Stimulated activated CD8-positive, alpha-beta memory T cell treated with anti-CD3 and anti-CD28 coated beads, Interleukin-2, amount 100 ng/mL, for 1 hour (primary cell): ENCODE results near the gene SEC14L5.
"Not testable (repeated sequence)": the region's sequence is repeated elsewhere in the genome, so short reads cannot be mapped to it uniquely, and the experiment has no call there.

Experiments used
- DNase-seq, 2 donors: peaks; one replicate each; pipeline ENCODE4 v3.0.0-alpha.2; 2020; ENCODE audit warnings: low read depth in 2 of 2

Gene SEC14L5

DNA sequence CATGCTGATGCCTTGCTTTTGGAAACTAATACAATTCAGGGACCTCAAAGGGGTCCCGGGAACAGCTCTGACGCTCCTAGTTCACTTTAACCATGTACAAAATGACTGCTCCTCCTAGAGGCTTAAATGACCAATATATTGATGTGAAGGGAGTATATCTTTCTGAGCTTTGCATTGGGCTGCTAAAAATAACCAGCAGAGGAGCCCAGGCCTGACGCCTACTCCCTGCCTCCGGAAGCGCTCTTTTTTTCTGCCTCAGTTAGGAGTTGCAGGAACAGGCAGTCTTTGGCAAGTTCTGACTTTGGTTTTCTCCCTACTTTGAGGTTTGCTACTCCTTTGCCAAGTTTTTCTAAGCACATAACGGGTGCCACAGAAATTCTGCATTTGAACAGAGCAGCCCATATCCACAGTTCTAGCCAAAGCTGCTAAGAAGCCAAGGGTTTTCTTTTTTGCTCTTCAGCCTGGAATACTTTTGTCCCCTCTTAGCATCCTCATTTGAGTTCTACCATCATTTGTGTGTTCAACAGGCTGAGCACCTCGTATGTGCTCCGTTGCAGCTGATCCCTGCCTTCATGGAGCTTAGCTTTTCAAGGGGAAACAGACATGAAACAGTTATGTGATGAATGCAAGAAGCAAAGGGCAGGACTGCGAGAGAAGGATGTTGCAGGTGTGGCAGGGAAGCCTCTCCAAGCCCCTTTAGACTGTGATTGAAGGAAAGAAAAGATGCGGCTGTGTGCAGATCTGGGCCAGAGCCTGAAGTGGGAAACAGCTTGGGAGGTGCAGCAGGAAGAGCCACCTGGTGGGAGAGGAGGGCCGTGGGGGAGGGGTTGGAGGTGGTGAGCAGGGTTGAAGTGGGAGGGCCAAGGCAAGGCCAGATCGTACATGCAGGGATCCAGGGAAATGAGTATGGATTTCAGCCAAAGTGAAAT is 78.4 kb downstream of the SEC14L5 start:
- no peak for DNase-seq

DNA sequence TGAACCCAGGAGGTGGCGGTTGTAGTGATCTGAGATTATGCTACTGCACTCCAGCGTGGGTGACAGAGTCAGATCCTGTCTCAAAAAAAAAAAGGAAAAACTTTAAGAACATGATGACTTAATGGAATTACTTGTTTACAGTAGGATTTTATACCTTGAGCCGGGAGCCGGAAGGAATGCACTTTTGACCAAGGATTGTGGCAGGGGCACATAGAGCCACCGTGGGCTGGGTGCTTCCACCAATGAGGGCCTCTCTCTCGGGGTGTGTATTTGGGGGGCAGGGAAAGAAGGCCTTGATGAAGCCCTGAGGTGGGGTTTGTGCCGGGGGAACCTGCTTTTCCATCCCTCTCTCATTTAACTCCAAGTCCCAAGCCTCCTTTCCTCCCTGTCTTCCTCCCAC is 82.3 kb downstream of the SEC14L5 start:
- DNase-seq, result no peak

DNA sequence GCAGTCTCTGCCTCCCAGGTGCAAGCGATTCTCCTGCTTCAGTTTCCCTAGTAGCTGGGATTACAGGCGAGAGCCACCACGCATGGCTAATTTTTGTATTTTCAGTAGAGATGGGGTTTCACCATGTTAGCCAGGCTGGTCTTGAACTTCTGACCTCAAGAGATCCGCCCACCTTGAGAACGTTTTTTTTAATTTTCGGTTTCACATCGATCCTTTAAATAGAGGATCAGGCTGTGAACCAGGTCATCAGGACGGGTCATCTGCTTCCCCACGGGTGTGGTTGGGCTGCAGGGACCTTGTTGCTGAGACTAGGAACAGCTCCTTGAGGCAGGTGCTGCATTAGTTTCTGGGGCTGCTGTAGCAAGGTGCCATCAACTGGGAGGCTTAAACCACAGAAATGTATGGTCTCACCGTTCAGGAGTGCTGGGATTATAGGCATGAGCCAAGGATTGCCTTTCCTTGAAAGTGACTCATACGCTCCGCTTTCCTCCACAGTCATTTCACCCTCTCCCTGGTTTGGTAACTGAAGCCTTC is 83.5 kb downstream of the SEC14L5 start:
- DNase-seq, result no peak

DNA sequence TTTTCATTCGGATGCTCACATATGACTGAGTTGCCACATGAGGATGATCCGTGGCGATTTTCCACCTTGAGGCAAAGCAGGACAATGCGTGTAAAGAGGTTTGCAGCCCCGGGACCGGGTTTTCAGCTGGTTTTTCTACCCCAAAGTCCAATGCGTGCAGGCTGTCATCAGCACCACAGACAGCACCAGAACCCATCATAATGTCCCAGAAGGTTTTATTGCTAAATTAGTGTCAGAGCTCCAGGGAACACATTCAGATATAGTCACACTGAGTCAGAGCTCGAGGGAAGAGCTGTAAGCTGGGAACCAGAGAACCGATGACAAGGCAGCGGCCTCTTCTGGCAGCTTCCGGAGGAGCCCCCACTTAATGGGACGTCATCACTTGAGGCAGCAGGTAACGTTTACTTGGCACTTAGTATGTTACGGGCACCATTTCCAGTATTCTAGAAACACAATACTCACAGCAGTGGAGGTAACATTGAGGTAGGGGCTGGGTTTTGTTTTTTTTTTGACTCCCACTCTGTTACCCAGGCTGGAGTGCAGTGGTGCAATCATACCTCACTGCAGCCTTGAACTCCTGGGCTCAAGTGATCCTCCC is 84.5 kb downstream of the SEC14L5 start:
- DNase-seq, result no peak

DNA sequence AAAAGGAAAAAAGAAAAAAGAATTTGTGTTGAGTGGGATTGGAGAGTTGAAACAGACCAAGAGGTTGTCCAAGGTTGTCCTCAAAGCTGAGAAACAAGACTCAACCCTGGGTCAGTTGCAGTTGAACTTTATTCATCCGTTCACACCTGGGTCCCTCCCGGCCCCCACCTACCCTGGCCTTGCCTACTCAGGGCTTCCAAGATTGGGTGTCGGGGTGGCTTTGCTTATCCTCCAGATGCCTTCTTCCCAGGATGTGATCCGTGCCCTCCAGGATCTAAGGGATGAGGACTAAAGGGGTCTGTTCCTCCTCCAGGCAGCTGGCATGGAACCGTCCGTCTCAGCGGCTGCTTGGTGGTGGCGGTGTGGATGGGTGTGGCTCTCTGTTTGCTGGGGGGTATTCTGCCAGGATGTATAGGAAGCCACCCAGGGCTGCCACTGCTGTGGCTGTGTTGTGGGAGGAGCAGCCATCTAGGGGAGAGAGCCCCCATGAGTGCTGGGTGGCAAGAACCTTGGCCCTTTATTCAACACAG is 85.9 kb downstream of the SEC14L5 start:
- no peak for DNase-seq

DNA sequence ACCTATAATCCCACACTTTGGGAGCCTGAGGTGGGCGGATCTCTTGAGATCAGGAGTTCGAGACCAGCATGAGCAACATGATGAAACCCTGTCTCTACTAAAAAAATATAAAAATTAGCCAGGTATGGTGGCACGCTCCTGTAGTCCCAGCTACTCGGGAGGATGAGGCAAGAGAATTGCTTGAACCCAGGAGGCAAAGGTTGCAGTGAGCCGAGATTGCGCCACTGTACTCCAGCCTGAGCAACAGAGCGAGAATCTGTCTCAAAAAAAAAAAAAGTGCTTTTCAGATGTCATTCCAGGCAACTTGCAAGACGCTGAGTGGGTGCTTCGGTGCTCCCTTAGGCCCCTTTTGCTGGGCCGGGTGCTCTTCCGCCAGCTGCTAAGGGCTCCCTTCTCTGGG is 86.5 kb downstream of the SEC14L5 start:
- not testable (repeated sequence) for DNase-seq

DNA sequence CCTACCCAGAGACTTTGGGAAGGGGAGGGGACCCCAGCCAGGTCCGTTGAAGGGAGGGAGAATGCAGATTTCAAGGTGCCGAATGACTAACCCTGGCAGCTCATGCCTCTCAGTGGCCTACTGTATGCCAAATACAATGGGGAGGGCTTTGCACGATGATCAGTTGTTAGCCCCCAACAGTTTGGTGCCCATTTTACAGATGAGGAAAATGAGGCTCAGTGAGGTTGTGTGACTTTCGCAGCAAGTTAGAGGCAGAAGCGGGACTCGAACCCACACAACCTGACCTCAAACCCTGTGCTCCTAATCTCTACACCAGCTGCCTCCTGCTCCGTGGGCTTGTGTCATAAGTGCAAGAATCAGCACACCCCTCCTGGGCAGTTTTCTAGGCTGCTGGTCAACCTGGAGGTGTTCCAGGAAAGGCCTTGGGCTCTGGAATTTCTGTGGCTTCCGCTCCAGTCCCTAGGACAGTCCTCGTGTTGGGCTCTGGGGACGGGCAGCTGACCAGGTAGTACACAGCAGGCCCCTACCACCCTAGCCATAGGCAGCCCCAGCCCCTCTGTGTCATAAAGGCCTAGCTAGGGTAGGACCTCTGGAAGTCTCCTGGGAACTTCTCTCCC is 87.5 kb downstream of the SEC14L5 start:
- DNase-seq, result no peak

DNA sequence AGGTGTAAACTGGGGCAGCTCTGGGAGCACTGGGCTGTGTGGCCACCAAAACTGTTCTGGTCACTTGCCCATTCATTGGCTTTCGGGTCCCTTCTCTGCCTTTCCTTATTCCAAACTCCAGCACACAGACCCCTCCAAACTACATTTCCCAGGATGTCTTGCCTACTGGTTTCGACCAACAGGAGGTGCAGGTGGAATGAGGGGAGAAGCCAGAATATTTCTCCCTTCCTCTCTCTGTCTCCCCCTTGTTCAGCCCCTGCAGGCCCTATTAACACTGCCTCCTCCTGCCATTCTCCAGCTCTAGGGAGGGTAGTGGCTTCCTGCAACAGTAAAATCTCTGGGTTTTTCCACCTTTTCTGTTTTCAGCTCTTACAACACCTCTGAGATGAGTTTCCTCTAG is 88.8 kb downstream of the SEC14L5 start:
- DNase-seq, result no peak

DNA sequence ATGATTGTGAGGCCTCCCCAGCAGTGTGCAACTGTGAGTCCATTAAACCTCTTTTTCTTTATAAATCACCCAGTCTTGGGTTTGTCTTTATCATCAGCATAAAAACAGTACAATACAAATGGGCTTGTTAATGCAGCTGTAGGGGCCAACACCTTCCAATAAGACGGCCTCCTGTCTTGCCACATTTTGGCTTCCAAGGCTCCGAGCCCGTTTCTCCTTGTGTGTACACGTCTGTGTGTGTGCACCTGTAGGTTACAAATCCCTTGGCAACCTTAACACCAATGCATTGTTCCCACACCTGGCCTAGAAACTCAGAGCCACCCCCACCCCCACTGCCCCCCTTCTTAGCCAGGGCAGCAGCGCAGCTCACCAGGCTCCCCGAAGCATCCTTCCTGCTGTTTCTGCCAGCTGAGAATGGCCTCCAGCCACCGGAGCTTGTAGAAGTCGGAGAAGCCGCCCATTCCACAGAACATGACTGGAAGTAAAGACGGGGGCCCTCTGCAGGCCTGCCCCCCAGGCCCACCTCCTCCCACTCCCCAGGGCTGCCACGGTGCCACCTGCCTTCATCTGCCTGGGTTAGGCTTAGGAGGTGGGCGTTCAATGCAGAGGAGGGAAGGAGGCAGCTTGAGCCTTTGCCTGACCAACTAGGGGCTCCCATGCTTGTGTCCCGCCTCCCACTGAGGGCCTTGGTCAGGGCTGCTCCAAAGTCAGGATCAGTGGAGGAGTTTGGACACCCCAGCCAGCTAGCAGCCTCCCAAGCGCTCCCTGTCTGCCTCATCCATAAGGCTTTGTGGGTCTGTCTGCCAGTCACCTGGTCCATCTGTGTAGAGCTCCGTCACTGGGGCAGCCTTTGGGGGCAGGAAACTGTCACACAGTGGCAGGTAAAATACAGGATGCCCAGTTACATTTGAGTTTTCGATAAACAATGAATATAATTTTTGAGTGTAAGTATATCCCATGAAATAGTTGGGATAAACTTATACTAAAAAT is 97.0 kb downstream of the SEC14L5 start:
- DNase-seq, result no peak

DNA sequence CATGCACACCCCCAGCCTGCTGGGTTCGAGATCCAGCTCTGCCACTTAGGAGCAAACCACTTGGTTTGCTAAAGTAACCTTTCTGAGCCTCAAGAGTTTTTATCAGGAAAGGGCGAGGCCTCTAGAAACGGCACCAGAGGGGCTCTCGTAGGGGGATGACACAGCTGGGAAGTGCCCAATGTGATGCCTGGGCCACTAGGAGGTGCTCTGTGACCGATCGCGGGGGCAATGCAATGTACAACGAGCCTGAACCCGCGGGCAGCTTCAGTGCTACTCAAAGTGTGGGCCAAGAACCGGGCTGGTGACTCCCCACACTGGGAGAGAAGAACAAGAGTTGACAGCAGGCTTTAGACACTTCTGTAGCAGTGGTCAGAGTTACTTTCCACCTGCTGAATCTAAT is 98.2 kb downstream of the SEC14L5 start:
- DNase-seq, result no peak

DNA sequence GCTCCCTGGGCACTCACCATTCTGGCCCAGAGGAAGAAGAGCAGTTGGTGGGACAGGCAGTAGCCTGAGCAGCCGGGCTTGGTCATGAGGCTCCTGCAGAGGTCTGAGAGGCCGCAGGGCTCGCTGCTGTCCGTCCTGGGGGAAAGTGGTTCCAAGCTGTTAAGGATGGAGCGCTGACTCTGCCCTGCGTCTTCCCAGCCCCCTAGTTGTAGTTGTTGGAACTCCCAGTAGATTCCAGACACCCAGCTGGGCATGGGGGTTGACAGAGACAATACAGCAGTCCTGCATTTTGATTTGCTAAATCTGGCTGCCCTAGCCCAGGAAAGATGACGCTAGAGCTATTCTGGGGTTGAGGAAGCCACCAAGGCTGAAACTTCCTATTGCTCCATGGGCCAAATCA is 100.3 kb downstream of the SEC14L5 start:
- no peak for DNase-seq

DNA sequence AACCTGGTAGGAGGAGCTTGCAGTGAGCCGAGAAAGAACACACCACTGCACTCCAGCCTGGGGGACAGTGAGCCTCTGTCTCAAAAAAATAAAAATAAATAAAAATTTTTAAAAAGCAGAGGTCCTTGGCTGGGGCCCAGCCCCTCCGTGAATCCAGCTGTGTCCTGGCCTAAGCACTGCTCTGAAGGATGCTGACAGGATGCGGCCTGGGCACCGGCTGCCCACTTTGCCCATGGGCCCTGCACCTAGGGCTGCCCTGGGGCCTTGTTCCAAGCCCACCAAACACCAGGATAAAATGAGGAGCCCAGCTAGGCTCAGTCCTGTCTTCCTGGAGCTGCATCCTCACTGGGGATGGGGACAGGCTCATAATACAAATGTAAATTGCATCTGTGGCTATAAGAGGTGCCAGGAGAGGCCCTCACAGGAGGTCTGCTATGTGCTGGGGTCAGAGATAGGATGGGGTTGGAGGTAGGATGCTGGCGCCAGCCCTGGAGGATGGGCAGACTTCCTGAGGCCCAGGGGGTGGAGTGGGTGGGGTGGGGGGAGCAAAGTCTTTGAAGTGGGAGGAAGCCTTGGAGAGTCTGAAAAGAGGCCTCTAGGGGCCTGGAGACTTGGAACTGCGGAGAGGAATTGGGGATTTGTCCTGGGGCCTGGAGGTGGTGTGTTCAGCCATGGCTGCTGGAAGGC is 101.4 kb downstream of the SEC14L5 start:
- DNase-seq, result no peak

DNA sequence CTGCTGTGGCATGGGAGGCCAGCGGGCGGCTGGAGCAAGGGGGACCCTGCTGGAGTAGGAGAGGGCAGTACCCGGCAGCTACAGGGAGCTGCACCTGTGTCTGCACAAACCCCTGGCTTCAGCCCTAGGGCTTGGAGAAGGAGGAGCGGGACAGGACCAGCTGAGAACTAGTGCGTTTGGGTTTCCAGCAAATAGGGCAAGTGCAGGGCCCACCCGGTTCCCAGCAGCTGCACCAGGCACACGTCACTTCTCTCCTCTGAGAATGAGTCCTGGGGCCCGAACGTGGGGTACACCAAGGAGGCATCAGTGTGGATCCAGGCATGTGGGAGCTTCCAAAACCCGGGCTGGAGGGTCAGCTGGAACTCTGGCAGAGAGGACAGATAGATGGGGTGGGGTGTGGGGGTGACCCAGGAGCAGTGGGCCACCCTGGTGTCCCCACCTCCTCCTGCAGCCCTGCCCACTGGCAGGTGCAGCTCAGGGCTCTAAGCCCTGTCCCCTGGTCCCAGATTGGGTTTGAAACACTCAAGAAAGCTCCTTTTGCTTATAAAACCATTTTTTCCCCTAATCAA is 102.0 kb downstream of the SEC14L5 start:
- DNase-seq, result no peak

DNA sequence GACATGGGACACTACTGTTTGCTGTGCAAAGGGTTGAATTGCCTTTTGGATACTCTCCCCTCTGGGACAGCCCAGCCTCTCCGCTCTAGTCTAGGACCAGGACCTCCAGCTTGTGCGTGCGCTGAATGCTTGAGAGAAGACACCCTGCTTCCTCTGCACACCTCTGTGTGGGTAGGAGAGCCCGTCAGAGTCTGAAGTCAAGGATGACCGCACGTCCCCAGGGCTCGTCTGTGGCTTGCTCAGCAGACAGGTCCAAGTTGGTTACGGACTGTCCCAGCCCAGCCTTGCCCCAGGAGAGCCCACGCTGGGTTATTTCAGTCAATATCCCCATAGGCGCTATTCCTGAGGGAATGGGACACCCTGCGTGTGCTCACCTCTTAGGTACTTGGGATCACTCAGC is 103.9 kb downstream of the SEC14L5 start:
- DNase-seq, result no peak

DNA sequence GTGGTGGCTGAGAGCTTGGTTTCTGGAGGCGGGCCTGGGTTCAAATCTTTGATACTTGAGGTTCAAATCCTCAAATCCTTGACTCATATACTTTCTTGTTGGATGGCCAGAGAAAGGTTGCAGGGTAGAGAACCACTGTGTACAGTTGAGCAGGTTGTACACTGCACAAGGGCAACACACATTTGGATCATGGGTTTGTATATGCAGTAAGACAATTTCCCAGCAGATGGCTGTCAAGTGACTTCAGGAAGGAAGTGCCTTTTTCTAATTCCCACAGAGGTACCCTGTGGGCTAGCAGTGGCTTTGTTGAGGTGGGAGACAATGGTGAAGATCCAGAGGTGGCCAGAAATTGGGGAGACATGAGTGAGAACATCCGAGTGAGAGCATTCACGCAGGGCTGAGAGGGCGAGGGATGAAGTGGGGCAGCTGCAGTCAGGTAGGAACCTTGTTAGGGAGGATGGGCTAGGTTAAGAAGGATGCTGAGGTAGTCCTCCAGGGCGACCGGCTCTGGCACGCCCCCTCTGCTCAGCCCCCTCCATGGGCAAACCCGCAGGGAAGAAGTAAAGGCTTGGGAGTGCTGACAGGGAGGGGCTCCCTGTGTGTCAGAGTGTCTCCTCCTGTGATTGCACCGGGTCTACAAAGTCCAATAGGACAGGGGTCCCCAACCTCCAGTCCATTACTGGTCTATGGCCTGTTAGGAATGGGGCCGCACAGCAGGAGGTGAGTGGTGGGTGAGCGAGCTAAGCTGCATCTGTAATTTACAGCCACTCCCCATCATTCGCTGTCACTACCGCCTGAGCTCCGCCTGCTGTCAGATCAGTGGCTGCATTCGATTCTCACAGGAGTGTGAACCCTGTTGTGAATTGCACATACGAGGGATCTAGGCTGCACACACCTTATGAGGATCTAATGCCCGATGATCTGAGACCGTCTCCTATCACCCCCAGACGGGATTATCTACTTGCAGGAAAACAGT is 104.9 kb downstream of the SEC14L5 start:
- no peak for DNase-seq

DNA sequence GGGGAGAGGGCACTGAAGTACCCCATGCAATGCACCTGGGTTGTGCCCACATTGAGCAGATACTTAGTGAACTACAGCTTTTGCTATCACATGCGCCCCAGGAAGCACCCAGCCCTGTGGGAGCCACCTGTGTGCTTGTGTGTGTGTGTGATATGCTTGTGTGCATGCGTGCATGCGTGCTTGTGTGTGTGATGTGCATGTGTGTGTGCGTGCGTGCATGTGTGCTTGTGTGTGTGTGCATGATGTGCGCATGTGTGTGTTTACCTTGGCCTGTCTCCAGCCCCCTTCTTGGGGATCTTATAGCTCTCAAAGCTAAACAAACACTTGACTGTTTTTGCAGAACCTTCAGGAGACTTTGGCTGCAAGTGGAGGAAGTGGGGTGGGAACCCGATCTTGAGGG is 106.8 kb downstream of the SEC14L5 start:
- no peak for DNase-seq

DNA sequence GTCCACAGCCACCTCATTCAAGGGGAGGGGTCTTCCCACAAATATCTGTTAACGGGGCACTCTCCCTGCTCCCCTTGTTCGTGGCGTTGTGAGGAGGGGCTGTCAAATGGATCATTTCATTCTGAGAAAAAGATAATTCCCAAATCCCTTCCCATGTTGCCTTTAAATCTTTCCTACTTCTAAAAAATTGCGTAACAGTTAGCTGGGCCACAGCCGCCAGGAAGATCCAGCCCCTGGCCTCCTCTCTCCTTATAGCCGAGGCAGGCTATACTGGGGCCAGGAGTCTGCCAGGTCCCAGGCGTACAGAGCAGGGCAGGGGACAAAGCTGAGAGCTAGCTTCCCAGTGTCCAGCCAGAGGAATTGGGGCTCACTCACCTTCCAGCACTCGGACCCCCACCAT is 107.2 kb downstream of the SEC14L5 start:
- no peak for DNase-seq

DNA sequence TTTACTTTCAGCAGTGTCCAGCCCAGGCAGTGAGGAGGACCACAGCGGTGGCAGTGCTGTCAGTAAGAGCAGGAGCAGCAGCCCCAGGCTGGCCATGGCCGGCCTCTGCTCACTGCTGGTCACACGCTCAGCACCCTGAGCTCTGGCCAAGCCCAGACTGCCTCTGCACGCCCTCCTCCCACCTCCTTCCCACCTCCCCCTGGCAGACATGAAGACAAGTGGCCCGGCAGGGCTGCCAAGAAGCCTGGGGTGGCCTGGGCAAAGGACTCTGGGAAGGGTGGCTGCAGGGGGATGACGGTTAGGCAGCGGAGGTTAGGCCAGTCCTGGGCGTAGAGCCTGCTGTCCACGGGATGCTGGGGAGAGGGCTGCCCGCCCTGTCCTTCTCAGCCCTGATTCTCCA is 107.7 kb downstream of the SEC14L5 start, which contains the start of gene C16orf89:
TSS of gene C16orf89 (minus strand) at position 144 of the 400 bp plus-strand sequence. CDS start at position 96, 48 bp downstream.
- DNase-seq, result no peak

DNA sequence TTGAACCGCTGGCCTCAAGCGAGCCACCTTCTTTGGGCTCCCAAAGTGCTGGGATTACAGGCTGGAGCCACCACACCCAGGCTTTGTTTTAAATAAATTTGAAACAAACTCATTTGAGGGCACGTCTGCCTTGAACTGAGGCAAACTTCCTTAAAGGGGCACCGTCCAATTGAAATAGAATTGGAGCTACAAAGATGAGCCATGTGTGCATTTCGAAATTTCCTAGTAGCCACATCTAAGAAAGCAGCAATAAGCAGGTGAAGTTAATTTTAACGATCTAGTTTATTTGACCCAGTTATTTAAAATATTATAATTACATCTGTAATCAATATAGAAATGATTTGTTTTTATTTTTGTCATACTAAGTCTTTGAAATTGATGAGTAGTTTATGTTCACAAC is 108.4 kb downstream of the SEC14L5 start:
- DNase-seq, result no peak
